HEK293T (cell line): Measurements from ENCODE around the gene ARPC1B.
A peak's percentile ranks its signal among the peaks of the same experiment; 100 is the strongest.

Experiments used
- CTCF ChIA-PET: fragments of 350-600 bp; formaldehyde crosslinking; extraction: SDS; loops from one replicate; lab custom pipeline; 2021; ENCODE audit warnings: antibody characterized with exemption, inconsistent platforms; lab: Yijun Ruan, JAX
- POLR2A ChIA-PET: fragments of 350-600 bp; formaldehyde crosslinking; extraction: SDS; loops from one replicate; lab custom pipeline; 2020; ENCODE audit warnings: antibody characterized with exemption, inconsistent platforms; lab: Yijun Ruan, JAX
- DNase-seq: peaks from one replicate; pipeline ENCODE4 v3.0.0; 2012; ENCODE audit warnings: mixed read lengths; ENCODE audit errors: extremely low spot score
- ARNT ChIP-seq: fragments of 450-650 bp; IDR thresholded peaks from 2 replicates; pipeline ENCODE4 v1.6.1; 2017; ENCODE audit warnings: mild to moderate bottlenecking
- BHLHE40 ChIP-seq: fragments of 450-650 bp; IDR thresholded peaks from 2 replicates; pipeline ENCODE4 v1.6.1; 2016; ENCODE audit warnings: mild to moderate bottlenecking, moderate library complexity, borderline replicate concordance
- CTBP1 ChIP-seq: fragments of 450-650 bp; IDR thresholded peaks from 2 replicates; pipeline ENCODE4 v1.6.1; 2016; ENCODE audit warnings: borderline replicate concordance
- ELF4 ChIP-seq: fragments of 450-650 bp; IDR thresholded peaks from 2 replicates; pipeline ENCODE4 v1.6.1; 2017; ENCODE audit warnings: antibody characterized with exemption
- FOXA1 ChIP-seq: fragments of 450-650 bp; IDR thresholded peaks from 2 replicates; pipeline ENCODE4 v1.6.1; 2016; ENCODE audit warnings: mild to moderate bottlenecking
- FOXK2 ChIP-seq: fragments of 450-650 bp; IDR thresholded peaks from 2 replicates; pipeline ENCODE4 v1.6.1; 2016; ENCODE audit warnings: mild to moderate bottlenecking
- FOXM1 ChIP-seq: fragments of 450-650 bp; IDR thresholded peaks from 2 replicates; pipeline ENCODE4 v1.6.1; 2017; ENCODE audit warnings: mild to moderate bottlenecking, borderline replicate concordance
- HDGF ChIP-seq: fragments of 450-650 bp; IDR thresholded peaks from 2 replicates; pipeline ENCODE4 v1.6.1; 2017; ENCODE audit warnings: antibody characterized with exemption, borderline replicate concordance
- L3MBTL2 ChIP-seq: fragments of 450-650 bp; conservative IDR thresholded peaks from 2 replicates; pipeline ENCODE4 v1.6.1; 2016; ENCODE audit warnings: mild to moderate bottlenecking
- LEF1 ChIP-seq: fragments of 450-650 bp; IDR thresholded peaks from 2 replicates; pipeline ENCODE4 v1.6.1; 2017; ENCODE audit warnings: mild to moderate bottlenecking, borderline replicate concordance
- NFRKB ChIP-seq: fragments of 450-650 bp; IDR thresholded peaks from 2 replicates; pipeline ENCODE4 v1.6.1; 2016; ENCODE audit warnings: mild to moderate bottlenecking, moderate library complexity
- PKNOX1 ChIP-seq: fragments of 450-650 bp; IDR thresholded peaks from 2 replicates; pipeline ENCODE4 v1.6.1; 2016
- SP1 ChIP-seq: fragments of 450-650 bp; IDR thresholded peaks from 2 replicates; pipeline ENCODE4 v1.6.1; 2017
- SUZ12 ChIP-seq: fragments of 450-650 bp; IDR thresholded peaks from 2 replicates; pipeline ENCODE4 v1.6.1; 2016; ENCODE audit warnings: mild to moderate bottlenecking
- TARDBP ChIP-seq: fragments of 450-650 bp; IDR thresholded peaks from 2 replicates; pipeline ENCODE4 v1.6.1; 2016
- ZNF384 ChIP-seq: fragments of 450-650 bp; IDR thresholded peaks from 2 replicates; pipeline ENCODE4 v1.6.1; 2016

The ARPC1B gene

DNA sequence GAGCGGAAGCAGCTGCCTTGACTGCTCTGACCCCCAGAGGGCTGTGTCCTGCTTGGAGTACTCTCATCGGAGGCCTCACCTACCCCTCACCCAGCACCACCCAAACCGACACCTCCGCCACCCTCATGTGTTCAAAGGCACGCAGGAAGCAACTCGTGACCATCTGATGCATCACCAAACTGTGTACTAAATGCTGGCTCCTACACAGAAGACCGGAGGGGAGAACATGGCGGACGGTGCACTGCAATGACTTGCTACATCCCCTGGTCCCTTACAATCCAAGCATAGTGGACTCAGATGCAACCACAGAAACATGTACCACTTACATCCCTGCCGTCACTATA lies 30.4 kb downstream of the ARPC1B start:
- no peak for DNase-seq
- TF ChIP-seq L3MBTL2, result no peak
- TF ChIP-seq SUZ12, result no peak
- no peak for TF ChIP-seq LEF1
- TF ChIP-seq CTBP1, result no peak
- TF ChIP-seq ZNF384, result no peak
- TF ChIP-seq BHLHE40, result no peak
- no peak for TF ChIP-seq SP1
- TF ChIP-seq TARDBP, result no peak
- no peak for TF ChIP-seq NFRKB
- no peak for TF ChIP-seq HDGF
- ChIA-PET POLR2A (no interaction called here), CTCF (no interaction called here)

- TF ChIP-seq FOXA1 (no peak), ZNF384 (no peak), LEF1 (no peak), L3MBTL2 (no peak), FOXK2 (no peak), ELF4 (no peak), ARNT (no peak), FOXM1 (no peak), NFRKB (no peak), SUZ12 (no peak), SP1 (no peak), TARDBP (no peak), PKNOX1 (no peak), BHLHE40 (no peak), CTBP1 (no peak)
- POLR2A ChIA-PET, result interaction anchor here (1.1 to 2.9 kb wide), 3 partner anchors 9 to 80 kb away, joined by 3 to 24 read pairs (median 5); partner anchors contain the start of gene ARPC1A
- CTCF ChIA-PET, result no interaction called here
- DNase-seq, result no peak
These were observed 32.0 kb downstream of the ARPC1B start for GRCh38 chr7:99406557-99406956.

GRCh38 chr7:99407872-99408378 lies 33.4 kb downstream of the ARPC1B start:
- ChIA-PET POLR2A (interaction anchor here (0.9 to 2.9 kb wide), 11 partner anchors 9 to 151 kb away, joined by 3 to 24 read pairs (median 6); partner anchors contain the start of genes ARPC1A, CPSF4, PTCD1 and ZNF655), CTCF (no interaction called here)
- TF ChIP-seq BHLHE40, result no peak
- no peak for TF ChIP-seq PKNOX1
- TF ChIP-seq NFRKB, result no peak
- TF ChIP-seq L3MBTL2, result peak; percentile 57
- DNase-seq, result no peak

DNA sequence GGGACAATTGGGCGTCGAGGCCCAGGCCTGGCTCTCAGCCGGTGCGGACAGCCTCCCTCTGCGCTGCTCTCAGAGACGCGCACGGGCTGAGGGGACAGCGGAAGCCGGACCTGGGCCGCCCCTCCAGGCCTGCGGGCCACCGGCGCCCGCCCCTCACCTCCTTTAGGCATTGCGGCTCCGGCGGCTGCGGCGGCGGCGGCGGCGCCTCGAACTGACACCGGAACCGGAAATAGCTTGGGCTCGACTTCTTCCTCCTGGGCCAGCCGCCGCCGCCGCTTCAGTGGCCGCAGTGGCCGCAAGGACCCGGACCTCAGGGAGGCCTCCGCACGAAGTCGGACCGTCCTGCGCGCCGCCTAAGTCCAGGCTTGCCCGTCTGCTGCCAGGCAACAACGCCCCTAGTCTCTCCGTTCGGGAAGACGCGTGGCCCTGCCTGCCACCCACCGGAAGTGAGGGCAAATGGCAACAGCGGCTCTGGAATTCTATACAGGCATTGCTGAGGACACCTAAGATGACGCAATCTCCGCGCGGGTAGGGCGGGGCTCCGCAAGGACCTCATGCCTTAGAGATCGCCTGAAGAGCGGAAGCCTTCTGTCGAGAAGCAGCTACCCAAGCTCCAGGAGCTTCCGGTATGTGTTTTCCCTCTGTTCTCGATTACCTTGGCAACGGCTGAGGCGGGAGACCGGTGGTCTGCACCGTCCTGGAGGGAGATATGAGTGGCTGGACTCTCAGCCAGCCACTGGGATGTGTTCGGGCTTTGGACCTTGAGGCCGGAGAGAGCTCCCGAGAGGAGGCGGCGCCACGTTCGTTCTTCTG lies 34.1 kb downstream of the ARPC1B start, which contains the start of the genes BUD31 and PDAP1:
Gene BUD31, plus strand, starts transcription at position 591 of the 813 bp plus-strand sequence. CDS start 2,124 bp downstream, outside the sequence.
Gene PDAP1, minus strand, starts transcription at position 219 of the 813 bp plus-strand sequence. Its CDS starts 49 bp downstream, at position 170.
- ChIA-PET CTCF (no interaction called here), POLR2A (interaction anchor here (0.7 to 2.9 kb wide), 23 partner anchors 9 to 150 kb away, joined by 3 to 24 read pairs (median 5); partner anchors contain the start of genes ARPC1A, ARPC1B, CPSF4 and FAM200A)
- DNase-seq, result peak; percentile 94
- no peak for TF ChIP-seq HDGF
- TF ChIP-seq L3MBTL2, result peak; percentile 11; the same call in 1 of the 2 replicates
- TF ChIP-seq SP1, result no peak
- TF ChIP-seq LEF1, result 0 out of 2 replicates have a peak, but pooled peaks have one; percentile 27
- TF ChIP-seq CTBP1, result 0 out of 2 replicates have a peak, but pooled peaks have one; percentile 7
- peak; percentile 91 for TF ChIP-seq ELF4

- POLR2A ChIA-PET, result interaction anchor here (0.7 to 2.9 kb wide), 22 partner anchors 9 to 149 kb away, joined by 3 to 24 read pairs (median 5); partner anchors contain the start of genes ARPC1A, ARPC1B, CPSF4 and FAM200A
- no peak for DNase-seq
- CTCF ChIA-PET, result no interaction called here
- TF ChIP-seq PKNOX1 (no peak), FOXK2 (no peak), HDGF (no peak), FOXA1 (no peak), ARNT (no peak), L3MBTL2 (no peak; the same call in 1 of the 2 replicates), ZNF384 (no peak), FOXM1 (no peak), CTBP1 (no peak), TARDBP (no peak), LEF1 (no peak), SUZ12 (no peak)
These were observed 34.7 kb downstream of the ARPC1B start for GRCh38 chr7:99409192-99409572.

DNA sequence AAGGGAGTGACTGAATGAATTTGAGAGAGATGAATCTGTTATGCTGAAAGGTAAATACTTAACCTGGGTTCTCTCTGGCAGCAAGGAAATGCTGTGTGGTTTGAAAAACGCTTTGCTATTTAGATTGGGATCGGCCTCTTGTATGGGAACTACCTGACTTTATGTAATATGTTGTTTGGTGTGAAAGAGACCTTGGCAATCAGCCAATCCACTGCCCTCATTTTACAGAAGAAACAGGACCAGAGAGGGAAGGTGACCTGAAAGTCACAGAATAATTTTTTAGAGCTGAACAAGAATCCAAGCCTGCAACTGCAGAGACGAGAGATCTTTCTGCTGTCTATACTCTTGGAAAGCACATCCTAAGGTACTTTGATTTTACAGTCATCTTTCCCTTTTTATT lies 35.3 kb downstream of the ARPC1B start:
- no peak for DNase-seq
- POLR2A ChIA-PET, result interaction anchor here (1.1 to 2.1 kb wide), 2 partner anchors 14 to 19 kb away, joined by 3 to 16 read pairs; no protein-coding TSS in a partner anchor
- TF ChIP-seq ZNF384, result no peak
- no peak for TF ChIP-seq FOXA1
- TF ChIP-seq SUZ12, result no peak
- no peak for TF ChIP-seq FOXK2
- no peak for TF ChIP-seq CTBP1
- no peak for TF ChIP-seq LEF1
- no peak for TF ChIP-seq ARNT
- TF ChIP-seq BHLHE40, result no peak
- TF ChIP-seq NFRKB, result no peak
- no peak for TF ChIP-seq TARDBP
- no peak for TF ChIP-seq PKNOX1
- TF ChIP-seq L3MBTL2, result no peak
- no peak for TF ChIP-seq ELF4
- TF ChIP-seq SP1, result no peak
- no peak for TF ChIP-seq HDGF
- TF ChIP-seq FOXM1, result no peak
- CTCF ChIA-PET, result no interaction called here
